HG03039 (cell line): ENCODE data around the gene KCNJ1.

Experiments
- ATAC-seq: cut with Tn5 transposase; IDR thresholded peaks from one replicate; pipeline ENCODE4 v1.9.1; 2021; ENCODE audit warnings: mild to moderate bottlenecking, moderate library complexity; ENCODE audit not compliant: unreplicated experiment

KCNJ1 gene

DNA sequence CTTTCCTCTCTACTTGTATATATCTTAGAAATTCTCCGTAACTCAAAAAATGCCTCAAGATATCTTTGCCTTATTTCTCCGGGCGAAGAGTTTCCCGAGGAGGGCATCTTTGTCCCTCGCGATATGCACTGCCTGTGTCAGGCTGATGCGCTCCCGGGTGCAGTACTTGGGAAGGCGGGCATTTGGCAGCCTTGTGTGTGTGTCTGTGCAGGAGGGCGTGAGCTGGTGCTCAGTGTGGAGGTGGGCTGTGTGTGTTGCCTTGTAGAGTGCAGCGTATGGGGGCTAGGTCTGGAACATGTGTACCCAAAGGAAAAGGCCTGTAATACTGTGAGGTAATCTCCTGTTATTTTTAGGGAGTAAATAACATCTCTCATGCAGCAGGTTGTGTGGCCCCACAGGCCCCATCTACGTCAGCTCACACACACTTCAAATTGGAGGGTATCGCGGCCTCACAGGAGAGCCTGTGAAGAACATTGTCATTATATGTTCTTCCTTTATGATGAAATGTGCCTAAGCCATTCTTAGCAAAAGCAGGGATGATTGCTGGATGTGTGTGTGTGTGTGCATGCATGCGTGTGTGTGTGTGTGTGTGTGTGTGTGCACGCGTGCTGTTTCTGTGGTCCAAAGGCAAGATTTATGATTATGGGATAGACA is 77.5 kb downstream of the KCNJ1 start:
- ATAC-seq, result no peak
